Right ventricle myocardium inferior (tissue), 1 donor: Measurements from ENCODE around the gene DDX49. TPM values are rescaled to one million over a fixed set of nuclear protein-coding genes. Genes with fewer than 3 reads are reported as not detected.
"Not testable (repeated sequence)": the region's sequence is repeated elsewhere in the genome, so short reads cannot be mapped to it uniquely, and the experiment has no call there.

Experiments used
- ATAC-seq: fragments of 200-7000 bp; cut with Tn5 transposase; one replicate; pipeline ENCODE4 v1.9.1; 2020; ENCODE audit warnings: mild to moderate bottlenecking, moderate library complexity
- DNase-seq: peaks from one replicate; pipeline ENCODE4 v3.0.0; 2021; ENCODE audit errors: missing footprints
- intact Hi-C: fragments of 100-400 bp; cut with DNase I; formaldehyde crosslinking; loops from one replicate; pipeline ENCODE4 v1.11.0; 2022
- total RNA-seq: library from RNA; stranded (reverse); fragmentation: NEBNext Ultra II Directional; extraction: Animal tissue kit (Norgen Biotek cat#: 25700); gene quantifications from one replicate; pipeline ENCODE4 v1.2.1, GENCODE V29; 2021
- donor health status: DM: no; HTN: yes; CAD: no; lungs with severe emphysema.

The DDX49 gene
- total RNA-seq, 1 donor from 2014 or later, result 25.6 TPM

DNA sequence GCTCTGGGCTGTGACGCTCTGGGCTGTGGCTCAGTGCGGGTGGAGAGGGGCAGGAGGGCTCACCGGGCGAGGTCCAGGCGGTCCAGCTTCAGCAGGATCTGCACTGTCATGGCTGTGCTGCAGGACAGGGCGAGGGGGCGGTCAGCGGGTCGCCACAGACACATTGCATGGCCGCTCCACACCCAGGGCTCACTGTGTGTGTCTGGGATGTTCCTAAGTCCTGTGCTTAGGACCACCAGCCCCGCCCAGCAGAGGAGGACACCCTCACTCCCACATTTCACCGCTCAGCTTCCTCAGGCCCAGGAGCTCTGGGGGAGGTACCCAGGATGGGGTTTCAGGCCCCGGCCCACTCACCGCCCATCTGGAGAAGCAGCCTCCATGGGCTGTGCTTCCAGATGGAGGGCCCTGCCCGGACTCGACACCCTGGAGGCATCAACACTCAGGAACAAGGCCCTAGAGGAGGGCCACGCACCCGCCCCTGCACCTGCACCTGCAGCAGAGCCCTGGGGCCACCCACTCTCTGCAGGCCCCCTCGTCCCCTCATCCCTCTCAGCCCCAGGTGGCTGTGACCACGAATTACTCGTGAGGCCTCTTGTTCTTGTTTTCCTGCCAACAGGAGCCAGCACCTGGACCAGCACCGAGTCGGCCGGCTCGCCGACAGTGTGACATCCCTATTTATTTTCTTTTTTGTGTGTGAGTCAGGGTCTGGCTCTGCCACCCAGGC, 13.8 kb upstream of the DDX49 start:
- intact Hi-C loops, result no loop called here
- DNase-seq, result no peak
- ATAC-seq, result no peak

DNA sequence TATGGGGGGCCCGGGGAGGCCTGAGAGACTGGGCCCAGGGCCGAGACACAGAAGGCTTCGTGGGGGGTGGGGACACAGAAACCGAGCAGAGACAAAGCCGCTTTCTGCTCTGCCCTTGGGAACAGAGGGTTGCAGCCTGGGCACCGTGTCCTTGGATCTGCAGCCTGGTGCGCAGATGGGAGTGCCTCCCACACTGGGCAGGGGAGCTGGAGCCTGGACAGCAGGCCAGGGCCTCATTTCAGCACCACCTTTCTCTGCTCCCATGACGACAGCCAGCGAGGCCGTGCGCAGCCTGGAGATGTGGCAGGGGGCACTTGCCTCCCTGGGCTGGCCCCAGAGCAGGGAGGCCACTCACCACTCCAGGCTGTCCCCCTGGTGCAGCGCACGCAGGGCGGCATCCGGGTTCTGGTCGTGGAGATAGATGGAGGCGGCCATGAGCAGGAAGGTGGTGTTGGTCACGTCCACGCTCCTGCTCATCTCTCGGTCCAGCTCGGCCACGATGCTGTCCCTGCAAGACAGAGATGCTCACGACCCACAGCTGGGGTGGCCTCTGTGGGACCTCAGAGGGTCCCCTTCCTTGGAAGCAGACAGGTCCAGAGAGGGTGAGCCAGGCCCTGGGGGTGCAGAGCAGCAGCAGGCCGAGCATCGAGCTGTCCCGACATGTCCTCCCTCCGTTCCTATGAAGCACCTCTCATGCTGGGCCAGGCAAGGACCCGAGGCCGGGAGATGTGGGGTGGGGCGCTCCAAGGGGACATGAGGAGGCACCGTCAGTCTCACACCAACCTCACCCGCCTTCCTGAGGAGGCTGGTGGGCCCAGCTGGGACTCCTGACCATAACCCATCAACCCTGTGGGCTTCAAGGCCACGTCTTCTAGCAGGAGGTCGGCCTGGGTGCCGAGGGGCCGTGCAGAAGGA, 12.7 kb upstream of the DDX49 start:
- DNase-seq, result no peak

DNA sequence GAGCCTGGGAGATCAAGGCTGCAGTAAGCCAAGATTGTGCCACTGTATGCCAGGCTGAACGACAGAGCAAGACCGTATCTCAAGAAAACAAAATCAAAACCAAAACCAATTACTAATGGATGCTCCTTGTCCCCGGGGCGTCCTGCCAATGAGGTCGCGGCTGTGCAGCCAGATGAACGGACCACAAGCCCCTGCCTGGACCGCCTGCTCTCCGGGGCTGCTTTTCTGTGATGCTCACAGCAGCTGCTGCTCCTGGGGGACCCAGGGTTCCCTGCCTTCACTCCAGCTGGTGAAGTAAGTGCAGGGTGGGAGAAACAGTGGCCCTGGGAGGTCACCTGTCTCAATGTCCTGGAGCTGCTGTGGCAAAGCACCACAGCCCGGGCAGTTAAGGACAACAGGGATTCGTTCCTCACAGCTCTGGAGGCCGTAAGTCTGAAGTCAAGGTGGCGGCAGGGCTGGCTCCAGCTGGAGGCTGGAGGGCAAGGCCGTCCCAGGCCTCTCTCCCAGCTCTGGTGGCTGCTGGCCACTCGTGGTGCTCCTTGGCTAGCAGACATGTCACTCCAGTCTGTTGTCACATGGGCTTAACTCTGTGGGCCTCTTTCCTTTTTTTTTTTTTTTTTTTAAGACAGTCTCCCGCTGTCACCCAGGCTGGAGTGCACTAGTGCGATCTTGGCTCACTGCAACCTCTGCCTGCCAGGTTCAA, 10.4 kb upstream of the DDX49 start:
- DNase-seq (no peak), ATAC-seq (no peak)
- intact Hi-C loops, result no loop called here

More for the DNA sequence above, 12.7 kb upstream of the DDX49 start:
- intact Hi-C loops, result no loop called here
- ATAC-seq, result no peak

DNA sequence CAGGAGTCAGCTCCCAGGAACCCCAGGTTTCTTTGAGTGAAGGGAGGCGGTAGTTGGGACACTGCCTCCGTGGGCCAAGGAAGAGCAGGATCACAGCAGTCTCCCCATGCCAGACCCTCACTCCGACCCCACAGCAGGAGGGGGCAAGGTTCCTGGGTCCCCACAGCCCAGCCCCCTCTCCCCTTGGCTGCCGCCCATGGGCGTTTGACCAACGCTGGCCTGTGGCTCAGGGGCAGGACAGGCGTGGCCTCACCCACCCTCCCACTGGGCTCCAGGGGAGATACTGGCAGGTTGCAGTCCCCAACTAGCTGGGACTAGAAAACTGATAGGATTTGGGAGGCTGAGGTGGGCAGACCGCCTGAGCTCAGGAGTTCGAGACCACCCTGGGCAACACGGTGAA, 9.5 kb upstream of the DDX49 start:
- ATAC-seq (no peak), DNase-seq (no peak)
- intact Hi-C loops, result loop anchor here (10.0 kb wide), 1 partner anchor 455 kb away; no protein-coding TSS in a partner anchor

DNA sequence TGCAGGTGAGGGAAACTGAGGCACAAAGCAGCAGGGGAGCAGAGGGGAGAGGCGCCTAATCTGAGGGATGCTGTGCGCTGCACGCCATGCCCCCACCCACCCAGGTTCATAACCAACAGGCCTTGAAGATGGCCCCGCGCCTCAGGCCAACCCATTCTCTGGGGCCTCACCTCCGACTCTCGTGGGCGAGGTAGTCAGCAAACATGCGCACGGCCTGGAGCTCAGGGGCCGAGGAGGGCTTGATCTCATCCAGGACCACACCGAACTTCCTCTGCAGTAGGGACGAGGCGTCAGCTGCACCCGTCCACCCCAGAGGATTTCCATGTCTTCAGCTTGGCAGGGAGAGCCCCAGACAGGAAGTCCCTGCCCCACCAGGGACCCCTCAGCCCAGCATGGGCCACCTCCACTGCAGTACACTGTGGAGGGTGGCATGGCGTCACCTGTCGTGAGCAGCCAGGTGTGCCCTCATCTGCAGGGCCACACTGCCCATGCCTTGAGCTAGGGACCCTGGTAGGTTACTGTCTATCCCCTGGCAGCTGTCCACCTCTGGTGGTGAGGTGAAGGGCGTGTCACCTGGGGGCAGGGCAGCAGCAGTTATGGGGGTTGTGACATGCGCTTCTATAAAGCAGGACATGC, 8.6 kb upstream of the DDX49 start:
- DNase-seq (no peak), ATAC-seq (no peak)
- intact Hi-C loops, result loop anchor here (10.0 kb wide), 1 partner anchor 456 kb away; no protein-coding TSS in a partner anchor

DNA sequence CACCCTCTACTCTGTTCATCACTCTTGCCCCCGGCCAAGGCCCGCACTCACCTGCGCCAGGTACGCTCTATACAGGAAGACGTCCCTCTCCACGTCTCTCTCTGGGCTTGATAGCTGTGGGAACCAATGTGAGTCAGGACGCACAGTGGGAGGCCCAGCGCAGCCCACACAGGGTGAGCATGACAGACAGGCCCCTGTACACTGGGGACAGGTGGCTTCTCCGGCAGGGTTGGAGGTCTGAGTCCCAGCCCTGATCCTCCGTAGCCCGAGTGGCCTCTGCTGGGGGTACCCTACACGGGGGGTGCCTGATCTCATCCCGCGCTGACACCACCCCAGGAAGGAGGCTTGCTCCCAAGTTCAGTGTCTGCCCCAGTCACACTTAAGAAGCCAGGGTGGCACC, 6.6 kb upstream of the DDX49 start:
- intact Hi-C loops, result loop anchor here (10.0 kb wide), 1 partner anchor 458 kb away; no protein-coding TSS in a partner anchor
- ATAC-seq (no peak), DNase-seq (no peak)

DNA sequence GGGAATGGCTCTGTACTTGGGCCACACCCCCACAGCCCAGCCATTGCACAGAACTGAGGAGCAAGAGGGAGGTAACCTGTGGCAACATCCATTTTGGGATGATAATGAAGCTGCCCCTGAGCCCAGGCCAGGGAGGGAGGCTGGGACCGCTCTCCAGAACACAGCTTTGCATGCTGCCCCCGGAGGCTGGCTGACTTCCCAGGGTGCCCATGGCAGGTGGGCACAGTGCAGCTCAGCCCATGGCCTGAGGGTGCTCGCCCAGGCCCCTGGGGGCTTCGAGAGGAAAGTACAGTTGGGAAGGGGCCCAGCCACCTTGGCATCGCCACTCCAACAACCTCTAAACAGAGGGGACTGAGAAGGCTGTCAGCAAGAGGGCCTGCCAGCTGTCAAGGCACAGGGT, 6.0 kb upstream of the DDX49 start:
- ATAC-seq, result no peak
- intact Hi-C loops, result loop anchor here (10.0 kb wide), 1 partner anchor 459 kb away; no protein-coding TSS in a partner anchor

DNA sequence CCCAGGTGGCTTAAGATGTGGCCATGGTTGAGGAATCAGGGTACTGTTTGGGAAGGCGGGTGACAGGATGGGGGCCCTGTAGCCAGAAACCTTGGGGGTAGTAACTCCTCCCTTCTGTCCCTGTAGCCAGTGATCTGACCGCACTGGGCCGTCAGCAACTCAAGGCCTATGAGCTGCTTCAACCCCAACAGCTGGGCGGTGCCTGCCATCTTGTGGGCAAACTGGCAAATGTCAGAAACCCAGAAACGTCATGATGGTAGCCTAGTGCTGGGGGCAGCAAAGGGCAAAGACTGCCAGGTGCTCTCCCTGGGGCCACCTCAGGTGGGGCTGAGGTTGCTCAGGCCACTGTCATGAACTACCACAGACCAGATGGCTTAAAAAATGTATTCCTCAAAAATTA, 3.9 kb upstream of the DDX49 start:
- no peak for ATAC-seq
- intact Hi-C loops, result loop anchor here (10.0 kb wide), 1 partner anchor 461 kb away; no protein-coding TSS in a partner anchor
- DNase-seq, result no peak

More for the DNA sequence above, 6.0 kb upstream of the DDX49 start:
- no peak for DNase-seq

DNA sequence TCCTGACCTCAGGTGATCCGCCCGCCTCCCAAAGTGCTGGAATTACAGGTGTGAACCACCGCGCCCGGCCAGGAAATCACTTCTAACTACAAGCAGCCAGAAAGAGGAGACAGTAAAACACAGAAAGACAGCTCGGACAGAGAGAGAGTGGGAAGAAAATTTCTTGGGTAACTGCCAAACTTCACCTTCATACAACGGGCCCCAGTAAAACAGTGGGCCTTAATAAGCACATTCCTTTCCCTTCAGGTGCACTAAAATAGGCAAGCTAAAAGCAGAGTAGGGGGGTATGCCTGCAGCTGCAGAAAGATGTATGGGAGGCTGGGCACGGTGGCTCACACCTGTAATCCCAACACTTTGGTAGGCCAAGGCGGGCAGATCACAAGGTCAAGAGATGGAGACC, 1.9 kb upstream of the DDX49 start:
- DNase-seq, result peak; percentile 42
- intact Hi-C loops, result loop anchor here (10.0 kb wide), 1 partner anchor 463 kb away; no protein-coding TSS in a partner anchor
- ATAC-seq, result not testable (repeated sequence)

DNA sequence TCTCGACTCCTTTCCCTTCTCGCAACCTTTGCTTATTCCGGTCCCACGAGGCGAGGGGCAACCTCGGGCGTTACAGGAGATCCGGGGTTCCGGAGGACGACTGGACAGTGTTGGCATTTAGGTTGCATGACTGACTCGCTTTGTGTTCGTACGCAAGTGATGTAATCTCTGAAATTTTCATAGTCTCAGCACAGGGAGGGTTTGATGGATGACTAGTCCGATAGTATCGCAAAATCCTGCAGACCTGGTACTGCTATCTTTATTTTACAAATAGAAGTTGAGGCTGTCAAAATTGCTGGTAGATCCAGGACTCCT, 342 bp downstream of the DDX49 start:
- no peak for DNase-seq
- no peak for ATAC-seq
- intact Hi-C loops, result loop anchor here (1.0 to 10.0 kb wide), 2 partner anchors 349 to 465 kb away; partner anchors contain the start of gene UBA52

DNA sequence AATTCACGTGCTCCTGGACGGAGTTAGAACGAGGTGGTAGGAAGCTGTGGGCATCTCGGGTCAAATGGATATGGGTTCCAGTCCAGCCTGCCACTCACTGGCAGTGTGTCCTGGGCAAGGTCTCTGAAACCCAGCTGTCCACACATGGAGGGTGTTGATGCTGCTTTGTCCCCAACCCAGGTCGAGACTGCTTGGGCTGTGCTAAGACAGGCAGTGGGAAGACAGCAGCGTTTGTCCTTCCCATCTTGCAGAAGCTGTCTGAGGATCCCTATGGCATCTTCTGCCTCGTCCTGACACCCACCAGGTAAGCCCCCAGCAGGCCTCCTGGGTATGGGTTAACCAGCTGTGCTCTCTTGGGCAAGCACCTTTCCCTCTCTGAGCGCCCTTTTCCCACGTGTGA, 885 bp downstream of the DDX49 start:
- DNase-seq (no peak), ATAC-seq (no peak)
- intact Hi-C loops, result no loop called here

DNA sequence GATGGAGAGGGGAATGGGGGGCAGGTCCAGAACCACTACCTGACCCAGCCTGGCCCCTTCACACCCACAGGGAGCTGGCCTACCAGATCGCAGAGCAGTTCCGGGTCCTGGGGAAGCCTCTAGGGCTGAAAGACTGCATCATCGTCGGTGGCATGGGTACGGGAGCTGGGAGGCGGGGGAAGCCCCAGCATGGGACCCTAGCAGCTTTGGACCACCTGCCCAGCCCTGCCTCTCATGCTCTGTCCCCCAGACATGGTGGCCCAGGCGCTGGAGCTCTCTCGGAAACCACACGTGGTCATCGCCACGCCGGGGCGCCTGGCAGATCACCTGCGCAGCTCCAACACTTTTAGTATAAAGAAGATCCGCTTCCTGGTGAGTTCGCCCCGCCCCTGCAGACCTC, 2.1 kb downstream of the DDX49 start:
- ATAC-seq, result no peak
- no peak for DNase-seq
- intact Hi-C loops, result no loop called here

DNA sequence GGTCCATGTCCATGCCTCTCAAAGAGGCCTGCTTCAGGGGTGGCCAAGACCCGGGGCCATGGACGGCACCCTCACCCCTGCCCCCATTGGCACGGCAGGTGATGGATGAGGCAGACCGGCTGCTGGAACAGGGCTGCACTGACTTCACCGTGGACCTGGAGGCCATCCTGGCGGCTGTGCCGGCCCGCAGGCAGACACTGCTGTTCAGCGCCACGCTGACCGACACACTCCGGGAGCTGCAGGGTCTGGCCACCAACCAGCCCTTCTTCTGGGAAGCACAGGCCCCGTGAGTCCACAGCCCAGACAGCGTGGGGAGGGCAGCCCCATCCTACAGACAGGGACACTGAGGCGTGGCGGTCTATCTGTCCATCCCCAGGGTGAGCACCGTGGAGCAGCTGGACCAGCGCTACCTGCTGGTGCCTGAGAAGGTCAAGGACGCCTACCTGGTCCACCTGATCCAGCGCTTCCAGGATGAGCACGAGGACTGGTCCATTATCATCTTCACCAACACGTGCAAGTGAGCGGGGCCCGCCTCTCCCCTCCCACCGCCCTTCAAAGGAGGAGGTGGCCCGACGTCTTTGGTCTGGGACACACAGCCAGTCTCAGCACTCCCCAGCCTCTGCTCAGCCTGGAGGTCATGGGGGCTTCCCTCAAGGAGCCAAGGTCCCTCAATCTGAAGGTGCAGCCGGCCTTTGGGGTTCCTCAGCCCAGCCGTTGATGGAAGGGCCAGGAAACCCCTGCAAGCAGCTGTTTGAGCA, 2.9 kb downstream of the DDX49 start:
- no peak for ATAC-seq
- no peak for DNase-seq
- intact Hi-C loops, result no loop called here

DNA sequence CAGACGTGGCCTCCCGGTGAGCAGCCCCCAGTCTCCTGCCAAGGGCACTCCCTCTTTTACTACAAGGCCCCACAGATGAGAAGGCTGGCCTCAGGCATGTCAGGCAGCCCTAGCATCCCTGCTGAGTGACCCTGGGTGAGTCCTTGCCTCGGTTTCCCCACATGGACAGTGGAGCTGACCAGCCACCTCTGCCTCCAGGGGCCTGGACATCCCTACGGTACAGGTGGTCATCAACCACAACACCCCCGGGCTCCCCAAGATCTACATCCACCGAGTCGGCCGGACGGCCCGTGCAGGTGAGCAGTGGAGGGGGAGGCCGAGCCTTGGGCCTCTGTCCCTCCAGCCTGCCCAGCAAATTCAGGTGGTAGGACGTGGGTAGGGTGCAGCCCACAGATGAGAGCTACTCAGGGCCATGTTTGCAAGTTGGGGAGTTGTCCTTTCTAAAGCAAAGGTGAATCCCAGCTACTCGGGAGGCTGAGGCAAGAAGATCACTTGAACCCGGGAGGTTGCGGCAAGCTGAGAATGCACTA, 5.2 kb downstream of the DDX49 start:
- ATAC-seq (no peak), DNase-seq (no peak)
- intact Hi-C loops, result no loop called here

DNA sequence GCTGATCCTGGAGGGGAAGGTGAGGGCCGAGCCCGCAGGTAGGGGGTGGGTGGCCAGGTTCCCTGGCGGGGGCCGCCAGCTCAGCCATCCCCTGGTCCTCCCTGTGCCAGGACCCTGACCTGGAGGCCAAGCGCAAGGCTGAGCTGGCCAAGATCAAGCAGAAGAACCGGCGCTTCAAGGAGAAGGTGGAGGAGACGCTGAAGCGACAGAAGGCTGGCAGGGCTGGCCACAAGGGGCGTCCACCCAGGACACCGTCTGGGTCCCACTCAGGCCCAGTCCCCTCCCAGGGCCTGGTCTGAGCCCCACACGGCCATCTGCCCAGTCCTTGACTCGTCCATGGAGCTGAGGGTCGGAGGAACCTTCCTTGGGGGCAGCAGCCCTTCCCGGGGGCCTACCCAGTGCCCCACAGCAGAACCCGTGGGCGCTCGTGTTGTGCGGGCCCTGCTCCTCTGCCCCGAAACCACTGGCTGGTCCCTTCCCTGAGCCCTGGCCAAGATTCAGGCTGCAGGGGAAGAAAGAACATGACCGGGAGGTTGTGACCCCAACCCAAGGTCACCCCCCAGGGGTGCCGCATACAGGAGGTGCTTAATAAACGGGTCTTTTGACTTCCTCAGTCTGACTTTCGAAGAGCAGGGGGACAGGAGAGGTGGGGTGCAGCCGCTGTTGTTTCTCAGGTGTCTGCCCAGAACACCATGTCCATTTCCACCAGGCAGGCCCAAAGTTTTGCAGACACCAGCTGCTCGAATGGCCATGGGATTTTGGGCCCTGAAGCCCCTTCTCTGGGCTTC, 8.7 kb downstream of the DDX49 start:
- DNase-seq (no peak), ATAC-seq (no peak)
- intact Hi-C loops, result no loop called here

DNA sequence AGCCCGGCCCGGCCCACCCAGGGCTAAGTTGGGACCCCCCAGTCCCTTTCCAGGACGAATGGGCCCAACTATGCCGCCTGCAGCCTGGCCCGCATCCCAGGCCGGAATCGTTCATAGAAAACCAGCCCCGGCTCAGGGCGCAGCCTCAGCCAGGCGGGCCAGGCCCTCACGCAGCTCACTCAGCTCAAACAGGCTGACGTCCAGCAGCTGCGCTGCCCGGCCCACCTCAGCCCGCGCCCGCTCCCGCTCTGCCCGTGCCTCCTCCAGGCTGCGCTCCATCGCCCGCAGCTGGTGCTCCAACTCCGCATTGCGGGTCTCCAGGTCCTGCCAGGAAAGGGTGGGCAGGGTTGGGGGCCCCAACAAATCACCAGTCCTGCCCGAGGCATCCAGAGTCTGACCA, 9.8 kb downstream of the DDX49 start:
- ATAC-seq, result no peak
- intact Hi-C loops, result no loop called here

More for the DNA sequence above, 9.8 kb downstream of the DDX49 start:
- no peak for DNase-seq
